Neural cell (in vitro differentiated cells): ENCODE results near the gene SP7. TPM values are rescaled to one million over a fixed set of nuclear protein-coding genes. Genes with fewer than 3 reads are reported as not detected.

Source experiments
- H2AFZ ChIP-seq: fragments of 200-600, 300-800 bp; sonication (generic), shearing (Covaris generic); 2 replicates; pipeline ENCODE4 v1.6.0; 2014; ENCODE audit warnings: low read depth, mild to moderate bottlenecking, antibody characterized with exemption, low read length, moderate library complexity
- H3F3A ChIP-seq: fragments of 200-600 bp; shearing (Covaris generic); 2 replicates; pipeline ENCODE4 v1.6.1; 2016; ENCODE audit warnings: mild to moderate bottlenecking, moderate library complexity, mixed read lengths, antibody characterized with exemption, low read length; ENCODE audit not compliant: insufficient read depth, poor library complexity, severe bottlenecking
- H3K27ac ChIP-seq: fragments of 200-600, 300-800 bp; sonication (generic), shearing (Covaris generic); 2 replicates; pipeline ENCODE4 v1.5.1; 2014; ENCODE audit warnings: mild to moderate bottlenecking, low read length, moderate library complexity
- H3K27me3 ChIP-seq: fragments of 300-800, 200-600 bp; sonication (generic), shearing (Covaris generic); 2 replicates; pipeline ENCODE4 v1.6.0; 2014; ENCODE audit warnings: mild to moderate bottlenecking, low read depth, low read length, moderate library complexity; ENCODE audit not compliant: insufficient read depth
- H3K36me3 ChIP-seq: fragments of 300-800, 200-600 bp; sonication (generic), shearing (Covaris generic); 2 replicates; pipeline ENCODE4 v1.5.1; 2014; ENCODE audit warnings: mild to moderate bottlenecking, antibody characterized with exemption, low read length, moderate library complexity; ENCODE audit not compliant: insufficient read depth
- H3K4me2 ChIP-seq: fragments of 300-800, 200-600 bp; sonication (generic), shearing (Covaris generic); 2 replicates; pipeline ENCODE4 v1.6.0; 2014; ENCODE audit warnings: mild to moderate bottlenecking, low read length
- H3K4me3 ChIP-seq: fragments of 300-800, 200-600 bp; sonication (generic), shearing (Covaris generic); 2 replicates; pipeline ENCODE4 v1.5.1; 2014; ENCODE audit warnings: mild to moderate bottlenecking, low read length, moderate library complexity
- H3K79me2 ChIP-seq: fragments of 200-600 bp; shearing (Covaris generic); replicated peaks from 2 replicates; pipeline ENCODE4 v1.6.0; 2014; ENCODE audit warnings: mild to moderate bottlenecking, low read length, moderate library complexity; ENCODE audit not compliant: insufficient read depth
- H3K9ac ChIP-seq: fragments of 300-800, 200-600 bp; sonication (generic), shearing (Covaris generic); 2 replicates; pipeline ENCODE4 v1.6.1; 2016; ENCODE audit warnings: mild to moderate bottlenecking, low read length, mixed read lengths
- H3K9me2 ChIP-seq: fragments of 200-600 bp; shearing (Covaris generic); 2 replicates; pipeline ENCODE4 v1.6.1; 2016; ENCODE audit warnings: mild to moderate bottlenecking, low read length, mixed read lengths; ENCODE audit not compliant: insufficient read depth
- H3K9me3 ChIP-seq: fragments of 200-600, 300-800 bp; sonication (generic), shearing (Covaris generic); 2 replicates; pipeline ENCODE4 v1.6.1; 2016; ENCODE audit warnings: mild to moderate bottlenecking, mixed run types, low read length, moderate library complexity, mixed read lengths
- H4K20me1 ChIP-seq: fragments of 200-600 bp; shearing (Covaris generic); 2 replicates; pipeline ENCODE4 v1.6.1; 2016; ENCODE audit warnings: mild to moderate bottlenecking, mixed run types; ENCODE audit not compliant: insufficient read depth
- EP300 ChIP-seq: fragments of 450-650 bp; conservative IDR thresholded peaks from 2 replicates; pipeline ENCODE4 v1.6.1; 2014; ENCODE audit warnings: antibody characterized with exemption, mild to moderate bottlenecking, moderate library complexity; ENCODE audit not compliant: poor library complexity, severe bottlenecking
- EZH2 ChIP-seq: fragments of 200-600, 300-800 bp; shearing (Covaris generic), sonication (generic); IDR thresholded peaks from 2 replicates; pipeline ENCODE4 v1.6.1; 2014; ENCODE audit warnings: antibody characterized with exemption, low read length, borderline replicate concordance, mild to moderate bottlenecking; ENCODE audit not compliant: insufficient read depth, poor library complexity, severe bottlenecking
- MXI1 ChIP-seq: fragments of 450-650 bp; conservative IDR thresholded peaks from 2 replicates; pipeline ENCODE4 v1.6.1; 2014; ENCODE audit warnings: antibody characterized with exemption, mild to moderate bottlenecking; ENCODE audit not compliant: poor library complexity, severe bottlenecking
- POLR2AphosphoS5 ChIP-seq: IDR thresholded peaks from 2 replicates; pipeline ENCODE4 v1.6.1; 2012
- RAD21 ChIP-seq: fragments of 450-650 bp; conservative IDR thresholded peaks from 2 replicates; pipeline ENCODE4 v1.6.1; 2014; ENCODE audit warnings: antibody characterized with exemption, mild to moderate bottlenecking, moderate library complexity
- SMC3 ChIP-seq: fragments of 450-650 bp; conservative IDR thresholded peaks from 2 replicates; pipeline ENCODE4 v1.6.1; 2014; ENCODE audit warnings: antibody characterized with exemption, mild to moderate bottlenecking, moderate library complexity; ENCODE audit not compliant: poor library complexity
- TAF1 ChIP-seq: IDR thresholded peaks from 2 replicates; pipeline ENCODE4 v1.6.1; 2012; ENCODE audit warnings: low read depth
- polyA plus RNA-seq: library from polyadenylated mRNA; depleted of rRNA; stranded (reverse); fragments of >200 nt; gene quantifications from 2 replicates; pipeline ENCODE4 v1.2.3, GENCODE V29; 2014
- TF ChIP-seq, protein P1 (sequence below): IDR thresholded peaks from 2 replicates; pipeline ENCODE4 v1.6.1; 2012; ENCODE audit warnings: borderline replicate concordance
- TF ChIP-seq, protein P2 (sequence below): fragments of 450-650 bp; IDR thresholded peaks from 2 replicates; pipeline ENCODE4 v1.5.1; 2014; ENCODE audit warnings: antibody characterized with exemption, mild to moderate bottlenecking, moderate library complexity; ENCODE audit not compliant: poor library complexity, severe bottlenecking

SP7 gene
- polyA plus RNA-seq, 1 donor from 2014 or later: not detected

DNA sequence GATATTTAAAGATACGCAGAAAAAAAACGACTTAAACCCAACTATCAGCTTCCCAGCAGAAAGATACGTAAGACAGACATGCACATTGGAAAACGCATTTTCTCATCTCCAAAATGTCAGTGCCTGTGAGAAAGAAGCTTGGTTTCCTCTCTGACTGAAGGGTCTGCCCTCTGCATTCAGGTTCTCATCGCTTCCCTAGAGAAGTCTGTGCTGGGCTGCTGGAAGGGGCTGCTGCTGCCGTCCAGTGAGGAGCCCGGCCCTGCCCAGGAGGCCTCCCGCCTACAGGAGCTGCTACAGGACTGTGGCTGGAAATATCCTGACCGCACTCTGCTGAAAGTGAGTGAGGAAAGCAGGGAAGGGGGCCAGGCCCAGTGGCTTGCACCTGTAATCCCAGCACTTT, 45.5 kb downstream of the SP7 start:
- H3K79me2 ChIP-seq: peaks cover 3% of the 10 kb centered on the region
- H3K4me3 ChIP-seq: no peak overlapping the region
- H3K9me3 ChIP-seq: no peaks in the 10 kb centered on the region
- H3K27ac ChIP-seq: no peak overlapping the region
- no peaks in the 10 kb centered on the region for H3K9me2 ChIP-seq
- H3K9ac ChIP-seq: no peak overlapping the region
- peaks cover 3% of the 10 kb centered on the region for H3F3A ChIP-seq
- H3K4me2 ChIP-seq: no peak overlapping the region
- H3K36me3 ChIP-seq: no peaks in the 10 kb centered on the region
- H4K20me1 ChIP-seq: no peaks in the 10 kb centered on the region
- TF ChIP-seq, protein P1, sequence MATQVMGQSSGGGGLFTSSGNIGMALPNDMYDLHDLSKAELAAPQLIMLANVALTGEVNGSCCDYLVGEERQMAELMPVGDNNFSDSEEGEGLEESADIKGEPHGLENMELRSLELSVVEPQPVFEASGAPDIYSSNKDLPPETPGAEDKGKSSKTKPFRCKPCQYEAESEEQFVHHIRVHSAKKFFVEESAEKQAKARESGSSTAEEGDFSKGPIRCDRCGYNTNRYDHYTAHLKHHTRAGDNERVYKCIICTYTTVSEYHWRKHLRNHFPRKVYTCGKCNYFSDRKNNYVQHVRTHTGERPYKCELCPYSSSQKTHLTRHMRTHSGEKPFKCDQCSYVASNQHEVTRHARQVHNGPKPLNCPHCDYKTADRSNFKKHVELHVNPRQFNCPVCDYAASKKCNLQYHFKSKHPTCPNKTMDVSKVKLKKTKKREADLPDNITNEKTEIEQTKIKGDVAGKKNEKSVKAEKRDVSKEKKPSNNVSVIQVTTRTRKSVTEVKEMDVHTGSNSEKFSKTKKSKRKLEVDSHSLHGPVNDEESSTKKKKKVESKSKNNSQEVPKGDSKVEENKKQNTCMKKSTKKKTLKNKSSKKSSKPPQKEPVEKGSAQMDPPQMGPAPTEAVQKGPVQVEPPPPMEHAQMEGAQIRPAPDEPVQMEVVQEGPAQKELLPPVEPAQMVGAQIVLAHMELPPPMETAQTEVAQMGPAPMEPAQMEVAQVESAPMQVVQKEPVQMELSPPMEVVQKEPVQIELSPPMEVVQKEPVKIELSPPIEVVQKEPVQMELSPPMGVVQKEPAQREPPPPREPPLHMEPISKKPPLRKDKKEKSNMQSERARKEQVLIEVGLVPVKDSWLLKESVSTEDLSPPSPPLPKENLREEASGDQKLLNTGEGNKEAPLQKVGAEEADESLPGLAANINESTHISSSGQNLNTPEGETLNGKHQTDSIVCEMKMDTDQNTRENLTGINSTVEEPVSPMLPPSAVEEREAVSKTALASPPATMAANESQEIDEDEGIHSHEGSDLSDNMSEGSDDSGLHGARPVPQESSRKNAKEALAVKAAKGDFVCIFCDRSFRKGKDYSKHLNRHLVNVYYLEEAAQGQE: no peak
- TF ChIP-seq, protein P2, sequence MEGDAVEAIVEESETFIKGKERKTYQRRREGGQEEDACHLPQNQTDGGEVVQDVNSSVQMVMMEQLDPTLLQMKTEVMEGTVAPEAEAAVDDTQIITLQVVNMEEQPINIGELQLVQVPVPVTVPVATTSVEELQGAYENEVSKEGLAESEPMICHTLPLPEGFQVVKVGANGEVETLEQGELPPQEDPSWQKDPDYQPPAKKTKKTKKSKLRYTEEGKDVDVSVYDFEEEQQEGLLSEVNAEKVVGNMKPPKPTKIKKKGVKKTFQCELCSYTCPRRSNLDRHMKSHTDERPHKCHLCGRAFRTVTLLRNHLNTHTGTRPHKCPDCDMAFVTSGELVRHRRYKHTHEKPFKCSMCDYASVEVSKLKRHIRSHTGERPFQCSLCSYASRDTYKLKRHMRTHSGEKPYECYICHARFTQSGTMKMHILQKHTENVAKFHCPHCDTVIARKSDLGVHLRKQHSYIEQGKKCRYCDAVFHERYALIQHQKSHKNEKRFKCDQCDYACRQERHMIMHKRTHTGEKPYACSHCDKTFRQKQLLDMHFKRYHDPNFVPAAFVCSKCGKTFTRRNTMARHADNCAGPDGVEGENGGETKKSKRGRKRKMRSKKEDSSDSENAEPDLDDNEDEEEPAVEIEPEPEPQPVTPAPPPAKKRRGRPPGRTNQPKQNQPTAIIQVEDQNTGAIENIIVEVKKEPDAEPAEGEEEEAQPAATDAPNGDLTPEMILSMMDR: no peak
- TF ChIP-seq EZH2 (no peak), POLR2AphosphoS5 (no peak), TAF1 (no peak), SMC3 (no peak), EP300 (no peak), RAD21 (no peak), MXI1 (no peak)
- no peaks in the 10 kb centered on the region for H3K27me3 ChIP-seq
- no peak overlapping the region for H2AFZ ChIP-seq

DNA sequence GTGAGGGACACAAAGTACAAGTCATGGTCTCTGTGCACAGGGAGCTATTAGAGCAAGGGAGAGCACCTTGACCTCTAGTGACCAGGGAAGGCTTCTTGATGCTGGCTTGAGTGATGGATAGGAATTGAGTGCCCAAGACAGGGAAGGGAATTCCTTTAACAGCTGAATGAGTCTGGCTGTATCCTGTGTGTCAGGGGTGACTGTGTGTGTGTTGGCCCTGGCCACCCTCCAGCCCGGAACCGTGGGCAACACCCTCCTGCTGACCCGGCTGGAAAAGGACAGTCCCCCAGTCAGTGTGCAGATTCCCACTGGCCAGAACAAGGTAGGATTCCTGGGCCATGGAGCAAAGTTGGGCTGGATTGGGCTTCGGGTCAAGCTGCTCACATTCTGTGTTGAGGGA, 46.3 kb downstream of the SP7 start:
- Histone ChIP-seq H2AFZ (no peak overlapping the region), H3K9ac (no peak overlapping the region)

More for the DNA sequence above, 46.3 kb downstream of the SP7 start:
- no peaks in the 10 kb centered on the region for H3K27me3 ChIP-seq
- TF ChIP-seq EZH2 (no peak), MXI1 (no peak), SMC3 (no peak), POLR2AphosphoS5 (no peak), RAD21 (no peak), TAF1 (no peak), EP300 (no peak)
- TF ChIP-seq, protein P2: no peak
- TF ChIP-seq, protein P1: no peak
- no peaks in the 10 kb centered on the region for H3K9me3 ChIP-seq
- H3K4me2 ChIP-seq: no peak overlapping the region
- no peak overlapping the region for H3K4me3 ChIP-seq
- H3F3A ChIP-seq: peaks cover 3% of the 10 kb centered on the region
- H3K79me2 ChIP-seq: no peaks in the 10 kb centered on the region
- no peak overlapping the region for H3K27ac ChIP-seq
- H4K20me1 ChIP-seq: no peaks in the 10 kb centered on the region
- H3K36me3 ChIP-seq: no peaks in the 10 kb centered on the region
- H3K9me2 ChIP-seq: no peaks in the 10 kb centered on the region
